Prostate gland (tissue), 2 donors: ENCODE results near the gene TMEM59L. TPM values are rescaled to one million over a fixed set of nuclear protein-coding genes. Genes with fewer than 3 reads are reported as not detected.

Experiments used
- DNase-seq: peaks from one replicate; pipeline ENCODE4 v3.0.0-alpha.2; 2019; ENCODE audit warnings: low spot score
- H3K27ac ChIP-seq, 2 donors: fragments of 200-600 bp; sonication (generic); 2 replicates each; pipeline ENCODE4 v1.5.1; 2017 to 2019
- H3K27me3 ChIP-seq: fragments of 200-600 bp; sonication (generic); replicated peaks from 2 replicates; pipeline ENCODE4 v1.5.1; 2019; ENCODE audit not compliant: insufficient read depth
- H3K36me3 ChIP-seq, 2 donors: fragments of 200-600 bp; sonication (generic); 1 replicate in 1 of 2; 2 replicates in 1 of 2; pipeline versions ENCODE4 v1.5.1 to v1.8.1; 2017 to 2019
- H3K4me1 ChIP-seq: fragments of 200-600 bp; sonication (generic); replicated peaks from 2 replicates; pipeline ENCODE4 v1.5.1; 2019
- H3K4me3 ChIP-seq, 2 donors: fragments of 200-600 bp; sonication (generic); 2 replicates each; pipeline ENCODE4 v1.5.1; 2017 to 2019
- H3K9me3 ChIP-seq: fragments of 200-600 bp; sonication (generic); 2 replicates; pipeline ENCODE4 v1.5.1; 2017
- CTCF ChIP-seq, 4 experiments: fragments of 200-600 bp in 2 of 4; fragments of 450-650 bp in 2 of 4; sonication (generic) in 2 of 4; IDR thresholded peaks; 1 replicate in 3 of 4; 2 replicates in 1 of 4; pipeline ENCODE4 v1.5.1; 2016 to 2019; ENCODE audit warnings: antibody characterized with exemption in 4 of 4, mild to moderate bottlenecking in 2 of 4, moderate library complexity in 2 of 4
- POLR2A ChIP-seq: fragments of 450-650 bp; IDR thresholded peaks from one replicate; pipeline ENCODE4 v1.6.1; 2016; ENCODE audit warnings: antibody characterized with exemption, mild to moderate bottlenecking
- POLR2AphosphoS5 ChIP-seq: sonication (generic); formaldehyde crosslinking; IDR thresholded peaks from one replicate; pipeline ENCODE4 v1.6.1; 2017; ENCODE audit warnings: antibody characterized with exemption
- WGBS: methylation state at CpG from one replicate; pipeline ENCODE4 v1.1.5; 2018; 5-methylcytosine and 5-hydroxymethylcytosine counted together
- intact Hi-C: fragments of 100-400 bp; cut with DNase I; formaldehyde crosslinking; loops from one replicate; pipeline ENCODE4 v1.14.2; 2022
- total RNA-seq, 2 donors: library from RNA; depleted of rRNA; stranded (reverse); fragments of >200 nt; gene quantifications; one replicate each; pipeline ENCODE4 v1.1.0, GENCODE V29; 2016

Gene TMEM59L
- total RNA-seq, 2 donors from 2014 or later: 0.27 to 3.6 TPM

DNA sequence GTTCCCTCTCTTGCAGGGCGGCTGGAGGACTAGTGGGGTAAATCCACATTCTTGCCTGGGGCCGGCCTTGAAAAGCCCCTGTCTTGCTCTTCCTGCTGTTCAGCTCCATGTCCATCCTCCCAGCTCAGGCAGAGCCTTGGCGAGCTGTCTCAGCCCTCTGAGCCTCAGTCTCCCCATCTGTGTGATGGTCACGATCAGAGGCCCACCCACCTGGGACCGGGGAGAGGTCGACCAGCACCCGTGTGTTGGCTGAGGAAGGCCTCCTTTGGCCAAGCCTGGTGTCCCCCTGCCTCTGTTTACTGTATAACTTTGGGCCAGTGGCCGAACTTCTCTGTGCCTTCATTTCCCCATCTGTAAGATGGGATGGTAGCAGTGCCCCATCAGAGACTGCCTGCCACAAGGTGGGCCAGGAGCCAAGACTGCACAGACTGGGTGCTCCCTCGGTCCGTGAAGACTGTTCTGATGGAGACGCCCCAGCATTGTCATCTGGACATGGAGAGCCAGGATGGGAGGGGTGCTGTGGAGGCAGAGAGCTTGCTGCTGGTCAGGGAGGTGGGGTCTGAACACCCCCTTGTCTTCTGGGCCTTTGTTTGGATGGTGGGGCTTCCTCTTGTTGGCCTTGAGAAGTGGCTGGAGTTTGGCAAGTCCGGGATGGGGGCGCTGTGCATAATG is 42.6 kb downstream of the TMEM59L start:
- Histone ChIP-seq H3K4me3 (no peak overlapping the region), H3K36me3 (no peaks in the 10 kb centered on the region), H3K27me3 (no peaks in the 10 kb centered on the region), H3K27ac (no peak overlapping the region), H3K4me1 (no peaks in the 10 kb centered on the region), H3K9me3 (no peaks in the 10 kb centered on the region)
- 96% methylated on average over 13 of the region's 13 CpGs for WGBS
- no peak for DNase-seq
- TF ChIP-seq CTCF (IDR thresholded peaks at IDR 0.05) (no peak), POLR2AphosphoS5 (no peak), POLR2A (no peak)
- intact Hi-C loops: no loop called here

DNA sequence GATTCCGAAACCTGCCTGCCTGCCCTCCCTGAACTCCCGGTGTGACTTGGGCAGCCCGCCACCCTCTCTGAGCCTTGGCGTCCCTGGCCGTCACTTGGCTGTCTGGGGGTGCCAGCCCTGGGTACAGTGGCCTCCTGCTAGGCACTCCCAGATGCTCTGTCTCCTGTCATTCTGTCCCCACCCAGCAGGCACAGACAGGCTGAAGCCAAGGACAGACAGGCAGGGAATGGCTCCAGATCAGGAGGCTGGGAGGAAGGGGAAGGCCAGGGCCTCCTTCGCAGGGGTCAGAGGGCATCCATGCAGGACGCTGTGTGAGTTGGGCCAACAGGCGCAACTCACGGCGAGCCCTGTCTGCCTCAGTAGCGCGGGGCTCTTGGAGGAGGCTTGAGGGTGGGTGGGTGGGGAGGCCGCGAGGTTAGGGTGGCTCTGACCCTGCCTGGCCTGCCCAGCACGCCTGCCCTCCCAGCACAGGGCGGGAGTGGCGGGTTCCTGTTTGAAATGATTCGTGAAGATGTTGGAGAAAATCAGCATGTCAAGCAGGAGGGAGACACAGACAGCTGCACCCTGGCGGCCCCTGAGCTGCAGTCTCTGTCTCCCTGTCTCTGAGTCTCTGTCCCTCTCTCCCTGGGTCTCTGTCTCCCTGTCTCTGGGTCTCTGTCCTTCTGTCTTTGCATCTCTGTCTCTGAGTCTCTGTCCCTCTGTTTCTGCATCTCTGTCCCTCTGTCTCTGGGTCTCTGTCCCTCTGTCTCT is 43.8 kb downstream of the TMEM59L start:
- H3K9me3 ChIP-seq: no peaks in the 10 kb centered on the region
- intact Hi-C loops: no loop called here
- H3K36me3 ChIP-seq: no peaks in the 10 kb centered on the region
- TF ChIP-seq POLR2AphosphoS5: no peak
- TF ChIP-seq POLR2A: no peak
- TF ChIP-seq CTCF (IDR thresholded peaks at IDR 0.05): no peak
- no peaks in the 10 kb centered on the region for H3K27me3 ChIP-seq
- DNase-seq: no peak
- 83% methylated on average over 19 of the region's 19 CpGs for WGBS
- H3K27ac ChIP-seq: no peak overlapping the region
- H3K4me1 ChIP-seq: no peaks in the 10 kb centered on the region
- H3K4me3 ChIP-seq: no peak overlapping the region

GRCh38 chr19:18657590-18658365 is 45.1 kb downstream of the TMEM59L start:
- Histone ChIP-seq H3K36me3 (no peaks in the 10 kb centered on the region), H3K4me3 (no peak overlapping the region), H3K9me3 (no peaks in the 10 kb centered on the region), H3K27ac (no peak overlapping the region), H3K27me3 (no peaks in the 10 kb centered on the region), H3K4me1 (no peaks in the 10 kb centered on the region)
- no peak for DNase-seq
- TF ChIP-seq CTCF (IDR thresholded peaks at IDR 0.05) (no peak), POLR2A (no peak), POLR2AphosphoS5 (no peak)
- intact Hi-C loops: no loop called here
- 25% methylated on average over 16 of the region's 20 CpGs for WGBS

DNA sequence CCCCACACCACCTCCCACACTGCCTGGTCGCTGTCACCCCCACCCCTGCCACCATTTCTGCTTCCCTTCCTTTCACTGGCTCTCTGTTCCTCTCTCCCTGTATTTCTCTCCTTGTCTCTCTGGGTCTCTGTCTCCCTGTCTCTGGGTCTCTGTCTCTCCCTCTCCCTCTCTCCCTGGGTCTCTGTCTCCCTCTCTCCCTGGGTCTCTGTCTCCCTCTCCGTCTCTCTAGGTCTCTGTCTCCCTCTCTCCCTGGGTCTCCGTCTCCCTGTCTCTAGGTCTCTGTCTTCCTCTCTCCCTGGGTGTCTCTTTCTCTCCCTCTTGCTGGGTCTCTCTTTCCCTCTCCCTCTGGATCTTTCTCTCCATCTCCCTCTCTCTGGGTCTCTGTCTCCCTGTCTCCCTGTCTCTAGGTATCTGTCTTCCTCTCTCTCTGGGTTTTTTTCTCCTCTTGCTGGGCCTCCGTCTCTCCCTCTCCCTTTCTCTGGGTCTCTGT is 45.7 kb downstream of the TMEM59L start:
- Histone ChIP-seq H3K4me1 (no peaks in the 10 kb centered on the region), H3K27ac (peak overlapping the region; percentile 60), H3K4me3 (no peak overlapping the region), H3K36me3 (no peaks in the 10 kb centered on the region), H3K9me3 (no peaks in the 10 kb centered on the region), H3K27me3 (no peaks in the 10 kb centered on the region)
- WGBS: 81% methylated on average over 4 of the region's 4 CpGs
- TF ChIP-seq POLR2AphosphoS5 (no peak), CTCF (IDR thresholded peaks at IDR 0.05) (no peak), POLR2A (no peak)
- intact Hi-C loops: no loop called here
- no peak for DNase-seq
